Esophagus muscularis mucosa (tissue), 4 donors: ENCODE measurements around the gene TP53BP1.

ENCODE experiments used
- EP300 ChIP-seq: sonication (generic); formaldehyde crosslinking; IDR thresholded peaks from one replicate; pipeline ENCODE4 v1.6.1; 2017; ENCODE audit warnings: antibody characterized with exemption
- POLR2A ChIP-seq: fragments of 450-650 bp; IDR thresholded peaks from one replicate; pipeline ENCODE4 v1.6.1; 2017; ENCODE audit warnings: antibody characterized with exemption, moderate library complexity, mild to moderate bottlenecking, low read depth
- POLR2AphosphoS5 ChIP-seq, 2 donors: sonication (generic); formaldehyde crosslinking; IDR thresholded peaks; one replicate each; pipeline ENCODE4 v1.6.1; 2017; ENCODE audit warnings: antibody characterized with exemption in 2 of 2
- TF ChIP-seq, protein P1 (sequence below), 3 experiments: fragments of 200-600 bp in 2 of 3; fragments of 450-650 bp in 1 of 3; sonication (generic) in 2 of 3; IDR thresholded peaks; one replicate each; pipeline ENCODE4 v1.5.1; 2017 to 2019; ENCODE audit warnings: antibody characterized with exemption in 3 of 3, mild to moderate bottlenecking in 2 of 3, moderate library complexity in 1 of 3

DNA sequence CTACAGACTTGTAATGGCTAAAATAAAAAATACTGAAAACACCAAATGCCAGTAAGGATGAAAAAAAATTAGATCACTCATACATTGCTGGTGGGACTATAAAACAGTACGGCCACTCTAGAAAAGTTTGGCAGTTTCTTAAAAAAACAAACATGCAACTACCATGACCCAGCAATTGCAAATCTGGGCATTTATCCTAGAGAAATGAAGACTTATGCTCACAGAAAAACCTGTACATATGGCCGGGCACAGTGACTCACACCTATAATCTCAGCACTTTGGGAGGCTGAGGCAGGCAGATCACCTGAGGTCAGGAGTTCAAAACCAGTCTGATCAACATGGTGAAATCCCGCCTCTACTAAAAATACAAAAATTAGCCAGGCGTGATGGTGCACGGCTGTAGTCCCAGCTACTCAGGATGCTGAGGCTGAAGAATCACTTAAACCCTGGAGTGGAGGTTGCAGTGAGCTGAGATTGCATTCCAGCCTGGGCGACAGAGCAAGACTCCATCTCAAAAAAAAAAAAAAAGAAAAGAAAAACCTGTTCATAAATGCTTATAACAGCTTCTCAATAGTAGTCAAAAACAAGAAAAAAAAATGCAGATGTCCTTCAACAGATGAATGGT is 5.6 kb downstream of the TP53BP1 start:
- TF ChIP-seq, protein P1, sequence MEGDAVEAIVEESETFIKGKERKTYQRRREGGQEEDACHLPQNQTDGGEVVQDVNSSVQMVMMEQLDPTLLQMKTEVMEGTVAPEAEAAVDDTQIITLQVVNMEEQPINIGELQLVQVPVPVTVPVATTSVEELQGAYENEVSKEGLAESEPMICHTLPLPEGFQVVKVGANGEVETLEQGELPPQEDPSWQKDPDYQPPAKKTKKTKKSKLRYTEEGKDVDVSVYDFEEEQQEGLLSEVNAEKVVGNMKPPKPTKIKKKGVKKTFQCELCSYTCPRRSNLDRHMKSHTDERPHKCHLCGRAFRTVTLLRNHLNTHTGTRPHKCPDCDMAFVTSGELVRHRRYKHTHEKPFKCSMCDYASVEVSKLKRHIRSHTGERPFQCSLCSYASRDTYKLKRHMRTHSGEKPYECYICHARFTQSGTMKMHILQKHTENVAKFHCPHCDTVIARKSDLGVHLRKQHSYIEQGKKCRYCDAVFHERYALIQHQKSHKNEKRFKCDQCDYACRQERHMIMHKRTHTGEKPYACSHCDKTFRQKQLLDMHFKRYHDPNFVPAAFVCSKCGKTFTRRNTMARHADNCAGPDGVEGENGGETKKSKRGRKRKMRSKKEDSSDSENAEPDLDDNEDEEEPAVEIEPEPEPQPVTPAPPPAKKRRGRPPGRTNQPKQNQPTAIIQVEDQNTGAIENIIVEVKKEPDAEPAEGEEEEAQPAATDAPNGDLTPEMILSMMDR (IDR thresholded peaks at IDR 0.05), result no peak
- TF ChIP-seq POLR2A (no peak), POLR2AphosphoS5 (IDR thresholded peaks at IDR 0.05) (no peak), EP300 (no peak)
